H1 (cell line): Measurements from ENCODE around the gene LRCH1. TPM values are rescaled to one million over a fixed set of nuclear protein-coding genes. Genes with fewer than 3 reads are reported as not detected.

ENCODE experiments used
- CREB1 ChIP-seq: IDR thresholded peaks from 2 replicates; pipeline ENCODE4 v1.6.1; 2012; ENCODE audit warnings: inconsistent platforms
- CTBP2 ChIP-seq: IDR thresholded peaks from 2 replicates; pipeline ENCODE4 v1.7.0; 2011; ENCODE audit warnings: borderline replicate concordance, mild to moderate bottlenecking, moderate library complexity, mixed read lengths, low read length; ENCODE audit not compliant: insufficient read depth, insufficient read length
- polyA plus RNA-seq, 7 experiments: library from polyadenylated mRNA; depleted of rRNA in 3 of 7; stranded (reverse) in 5 of 7; unstranded in 2 of 7; fragments of >200 nt in 5 of 7; fragments of 200-250 nt in 2 of 7; gene quantifications; 1 replicate in 5 of 7; 2 replicates in 1 of 7; 4 replicates in 1 of 7; pipeline versions ENCODE4 v1.2.1 to v1.2.3, GENCODE V29; 2011 to 2013; ENCODE audit warnings: missing spikeins in 2 of 7, mixed read lengths in 2 of 7
- total RNA-seq: library from RNA; stranded (reverse); fragmentation: NEBNext Ultra II Directional; extraction: Animal tissue kit (Norgen Biotek cat#: 25700); gene quantifications from 2 replicates; pipeline ENCODE4 v1.2.1, GENCODE V29; 2021
- TF ChIP-seq, protein P1 (sequence below): fragments of 300-600 bp; sonication (generic); IDR thresholded peaks from 2 replicates; pipeline ENCODE4 v1.7.1; 2012; ENCODE audit warnings: low read length, moderate library complexity, mild to moderate bottlenecking, inconsistent platforms; ENCODE audit not compliant: insufficient replicate concordance

Gene LRCH1
- total and polyA plus RNA-seq, 2 of the 8 experiments (the other 6 are each of a cell fraction or from before 2014, with no cell fraction given): 3.0 to 10.1 TPM

DNA sequence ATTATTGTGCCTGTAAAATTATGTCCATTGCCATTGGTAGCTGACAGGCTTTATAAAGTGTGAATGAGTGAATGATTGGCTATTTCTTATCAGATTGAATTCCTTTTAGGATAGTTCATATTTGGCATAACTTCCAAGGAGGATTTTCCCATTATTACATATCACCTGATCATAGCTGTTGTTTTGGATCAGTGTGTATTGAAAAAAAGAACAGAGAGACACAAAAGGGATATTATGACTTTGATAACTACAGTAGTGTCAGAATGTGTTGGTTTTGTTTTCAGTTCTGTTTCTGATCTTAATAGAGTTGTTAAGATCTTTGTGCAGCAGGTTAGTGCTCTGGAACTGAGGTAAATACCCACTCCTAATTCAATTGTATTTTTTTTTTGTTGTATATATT, 103.8 kb downstream of the LRCH1 start (continued):
- TF ChIP-seq, protein P1, sequence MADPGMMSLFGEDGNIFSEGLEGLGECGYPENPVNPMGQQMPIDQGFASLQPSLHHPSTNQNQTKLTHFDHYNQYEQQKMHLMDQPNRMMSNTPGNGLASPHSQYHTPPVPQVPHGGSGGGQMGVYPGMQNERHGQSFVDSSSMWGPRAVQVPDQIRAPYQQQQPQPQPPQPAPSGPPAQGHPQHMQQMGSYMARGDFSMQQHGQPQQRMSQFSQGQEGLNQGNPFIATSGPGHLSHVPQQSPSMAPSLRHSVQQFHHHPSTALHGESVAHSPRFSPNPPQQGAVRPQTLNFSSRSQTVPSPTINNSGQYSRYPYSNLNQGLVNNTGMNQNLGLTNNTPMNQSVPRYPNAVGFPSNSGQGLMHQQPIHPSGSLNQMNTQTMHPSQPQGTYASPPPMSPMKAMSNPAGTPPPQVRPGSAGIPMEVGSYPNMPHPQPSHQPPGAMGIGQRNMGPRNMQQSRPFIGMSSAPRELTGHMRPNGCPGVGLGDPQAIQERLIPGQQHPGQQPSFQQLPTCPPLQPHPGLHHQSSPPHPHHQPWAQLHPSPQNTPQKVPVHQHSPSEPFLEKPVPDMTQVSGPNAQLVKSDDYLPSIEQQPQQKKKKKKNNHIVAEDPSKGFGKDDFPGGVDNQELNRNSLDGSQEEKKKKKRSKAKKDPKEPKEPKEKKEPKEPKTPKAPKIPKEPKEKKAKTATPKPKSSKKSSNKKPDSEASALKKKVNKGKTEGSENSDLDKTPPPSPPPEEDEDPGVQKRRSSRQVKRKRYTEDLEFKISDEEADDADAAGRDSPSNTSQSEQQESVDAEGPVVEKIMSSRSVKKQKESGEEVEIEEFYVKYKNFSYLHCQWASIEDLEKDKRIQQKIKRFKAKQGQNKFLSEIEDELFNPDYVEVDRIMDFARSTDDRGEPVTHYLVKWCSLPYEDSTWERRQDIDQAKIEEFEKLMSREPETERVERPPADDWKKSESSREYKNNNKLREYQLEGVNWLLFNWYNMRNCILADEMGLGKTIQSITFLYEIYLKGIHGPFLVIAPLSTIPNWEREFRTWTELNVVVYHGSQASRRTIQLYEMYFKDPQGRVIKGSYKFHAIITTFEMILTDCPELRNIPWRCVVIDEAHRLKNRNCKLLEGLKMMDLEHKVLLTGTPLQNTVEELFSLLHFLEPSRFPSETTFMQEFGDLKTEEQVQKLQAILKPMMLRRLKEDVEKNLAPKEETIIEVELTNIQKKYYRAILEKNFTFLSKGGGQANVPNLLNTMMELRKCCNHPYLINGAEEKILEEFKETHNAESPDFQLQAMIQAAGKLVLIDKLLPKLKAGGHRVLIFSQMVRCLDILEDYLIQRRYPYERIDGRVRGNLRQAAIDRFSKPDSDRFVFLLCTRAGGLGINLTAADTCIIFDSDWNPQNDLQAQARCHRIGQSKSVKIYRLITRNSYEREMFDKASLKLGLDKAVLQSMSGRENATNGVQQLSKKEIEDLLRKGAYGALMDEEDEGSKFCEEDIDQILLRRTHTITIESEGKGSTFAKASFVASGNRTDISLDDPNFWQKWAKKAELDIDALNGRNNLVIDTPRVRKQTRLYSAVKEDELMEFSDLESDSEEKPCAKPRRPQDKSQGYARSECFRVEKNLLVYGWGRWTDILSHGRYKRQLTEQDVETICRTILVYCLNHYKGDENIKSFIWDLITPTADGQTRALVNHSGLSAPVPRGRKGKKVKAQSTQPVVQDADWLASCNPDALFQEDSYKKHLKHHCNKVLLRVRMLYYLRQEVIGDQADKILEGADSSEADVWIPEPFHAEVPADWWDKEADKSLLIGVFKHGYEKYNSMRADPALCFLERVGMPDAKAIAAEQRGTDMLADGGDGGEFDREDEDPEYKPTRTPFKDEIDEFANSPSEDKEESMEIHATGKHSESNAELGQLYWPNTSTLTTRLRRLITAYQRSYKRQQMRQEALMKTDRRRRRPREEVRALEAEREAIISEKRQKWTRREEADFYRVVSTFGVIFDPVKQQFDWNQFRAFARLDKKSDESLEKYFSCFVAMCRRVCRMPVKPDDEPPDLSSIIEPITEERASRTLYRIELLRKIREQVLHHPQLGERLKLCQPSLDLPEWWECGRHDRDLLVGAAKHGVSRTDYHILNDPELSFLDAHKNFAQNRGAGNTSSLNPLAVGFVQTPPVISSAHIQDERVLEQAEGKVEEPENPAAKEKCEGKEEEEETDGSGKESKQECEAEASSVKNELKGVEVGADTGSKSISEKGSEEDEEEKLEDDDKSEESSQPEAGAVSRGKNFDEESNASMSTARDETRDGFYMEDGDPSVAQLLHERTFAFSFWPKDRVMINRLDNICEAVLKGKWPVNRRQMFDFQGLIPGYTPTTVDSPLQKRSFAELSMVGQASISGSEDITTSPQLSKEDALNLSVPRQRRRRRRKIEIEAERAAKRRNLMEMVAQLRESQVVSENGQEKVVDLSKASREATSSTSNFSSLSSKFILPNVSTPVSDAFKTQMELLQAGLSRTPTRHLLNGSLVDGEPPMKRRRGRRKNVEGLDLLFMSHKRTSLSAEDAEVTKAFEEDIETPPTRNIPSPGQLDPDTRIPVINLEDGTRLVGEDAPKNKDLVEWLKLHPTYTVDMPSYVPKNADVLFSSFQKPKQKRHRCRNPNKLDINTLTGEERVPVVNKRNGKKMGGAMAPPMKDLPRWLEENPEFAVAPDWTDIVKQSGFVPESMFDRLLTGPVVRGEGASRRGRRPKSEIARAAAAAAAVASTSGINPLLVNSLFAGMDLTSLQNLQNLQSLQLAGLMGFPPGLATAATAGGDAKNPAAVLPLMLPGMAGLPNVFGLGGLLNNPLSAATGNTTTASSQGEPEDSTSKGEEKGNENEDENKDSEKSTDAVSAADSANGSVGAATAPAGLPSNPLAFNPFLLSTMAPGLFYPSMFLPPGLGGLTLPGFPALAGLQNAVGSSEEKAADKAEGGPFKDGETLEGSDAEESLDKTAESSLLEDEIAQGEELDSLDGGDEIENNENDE: no peak
- TF ChIP-seq CTBP2: no peak
- no peak for TF ChIP-seq CREB1
